GM12878 (cell line): ENCODE data around the gene POFUT2. TPM values are rescaled to one million over a fixed set of nuclear protein-coding genes. Genes with fewer than 3 reads are reported as not detected.

Experiments
- ATAC-seq: fragments of 200-7000 bp; cut with Tn5 transposase; 3 replicates; pipeline ENCODE4 v1.9.1; 2020; ENCODE audit warnings: mild to moderate bottlenecking, moderate library complexity
- BruUV-seq: library from RNA; stranded (reverse); fragments of 400-500 nt; replicated peaks from 2 replicates; lab custom pipeline; 2021; lab: Mats Ljungman, UMichigan
- CTCF ChIA-PET: fragments of 300-600 bp; sonication (Branson Sonifier 250); formaldehyde crosslinking; extraction: SDS; loops from one replicate; lab custom pipeline; 2021; ENCODE audit warnings: inconsistent platforms; lab: Yijun Ruan, JAX
- POLR2A ChIA-PET: fragments of 350-600 bp; formaldehyde crosslinking; extraction: SDS; loops from one replicate; lab custom pipeline; 2021; ENCODE audit warnings: inconsistent platforms; lab: Charles Lee
- RAD21 ChIA-PET: fragments of 300-600 bp; sonication (Branson Sonifier 250); formaldehyde crosslinking; loops from one replicate; lab custom pipeline; 2023; ENCODE audit warnings: antibody characterized with exemption; ENCODE audit not compliant: unreplicated experiment; lab: Charles Lee
- SMC1A ChIA-PET: fragments of 300-600 bp; sonication (Branson Sonifier 250); formaldehyde crosslinking; loops from one replicate; lab custom pipeline; 2023; ENCODE audit not compliant: unreplicated experiment, uncharacterized antibody; lab: Charles Lee
- DNase-seq: peaks from one replicate; pipeline ENCODE4 v3.0.0-alpha.2; 2011; ENCODE audit warnings: low read depth, low spot score
- FAIRE-seq: peaks from 3 replicates; lab custom pipeline; 2011; peaks lifted over from hg19 to GRCh38; lab: Jason Lieb, UNC
- H2AFZ ChIP-seq: 2 replicates; pipeline ENCODE4 v1.6.0; 2011; ENCODE audit warnings: low read depth, low read length, control low read depth; ENCODE audit not compliant: control insufficient read depth
- H3K27ac ChIP-seq: 2 replicates; pipeline ENCODE4 v1.5.1; 2011; ENCODE audit warnings: control low read depth; ENCODE audit not compliant: control insufficient read depth, insufficient read depth
- H3K27me3 ChIP-seq, 2 experiments: replicated peaks in 1 of 2; 2 replicates each; pipeline versions ENCODE4 v1.6.0 to v1.6.1; 2011; ENCODE audit warnings: low read length in 1 of 2; ENCODE audit not compliant: control insufficient read depth in 2 of 2, insufficient read depth in 2 of 2
- H3K36me3 ChIP-seq, 2 experiments: 2 replicates each; pipeline ENCODE4 v1.5.1; 2011; ENCODE audit warnings: low read length in 1 of 2; ENCODE audit not compliant: control insufficient read depth in 2 of 2, insufficient read depth in 2 of 2
- H3K4me1 ChIP-seq: 2 replicates; pipeline ENCODE4 v1.6.1; 2011; ENCODE audit warnings: mild to moderate bottlenecking, low read length, moderate library complexity, mixed read lengths; ENCODE audit not compliant: control insufficient read depth, insufficient read depth
- H3K4me2 ChIP-seq: 2 replicates; pipeline ENCODE4 v1.6.0; 2011; ENCODE audit warnings: control low read depth; ENCODE audit not compliant: control insufficient read depth, insufficient read depth
- H3K4me3 ChIP-seq: fragments of 200-600 bp; sonication (generic); 2 replicates; pipeline ENCODE4 v1.5.1; 2016
- H3K79me2 ChIP-seq: 2 replicates; pipeline ENCODE4 v1.6.0; 2011; ENCODE audit warnings: low read length; ENCODE audit not compliant: control insufficient read depth, insufficient read depth
- H3K9ac ChIP-seq: 2 replicates; pipeline ENCODE4 v1.8.0; 2011; ENCODE audit warnings: low read length, control low read depth, mixed read lengths; ENCODE audit not compliant: control insufficient read depth, insufficient read depth
- H3K9me3 ChIP-seq: replicated peaks from 3 replicates; pipeline ENCODE4 v1.5.1; 2011; ENCODE audit warnings: mild to moderate bottlenecking, low read length; ENCODE audit not compliant: control insufficient read depth, insufficient read depth
- H4K20me1 ChIP-seq: 2 replicates; pipeline ENCODE4 v1.6.0; 2011; ENCODE audit not compliant: control insufficient read depth, insufficient read depth
- BCL11A ChIP-seq: IDR thresholded peaks from 2 replicates; pipeline ENCODE4 v1.6.1; 2011; ENCODE audit warnings: low read depth, low read length
- CBFB ChIP-seq: IDR thresholded peaks from 2 replicates; pipeline ENCODE4 v1.6.1; 2016; ENCODE audit warnings: antibody characterized with exemption, low read depth
- CHD2 ChIP-seq: IDR thresholded peaks from 2 replicates; pipeline ENCODE4 v1.6.1; 2011; ENCODE audit warnings: low read depth, low read length, improper control_type of control experiment, borderline replicate concordance
- EZH2 ChIP-seq: IDR thresholded peaks from 2 replicates; pipeline ENCODE4 v1.6.1; 2012; ENCODE audit warnings: low read depth, mild to moderate bottlenecking, control low read depth, inconsistent platforms, low read length, borderline replicate concordance; ENCODE audit not compliant: control insufficient read depth
- FOXM1 ChIP-seq: IDR thresholded peaks from 2 replicates; pipeline ENCODE4 v1.6.1; 2012; ENCODE audit warnings: low read depth, mild to moderate bottlenecking, inconsistent platforms, low read length, moderate library complexity
- KAT2A ChIP-seq: conservative IDR thresholded peaks from 2 replicates; pipeline ENCODE4 v1.6.1; 2011; ENCODE audit warnings: low read depth, low read length; ENCODE audit not compliant: control insufficient read depth
- MXI1 ChIP-seq: fragments of 150-350 bp; IDR thresholded peaks from 2 replicates; pipeline ENCODE4 v1.6.1; 2011; ENCODE audit warnings: low read depth, mild to moderate bottlenecking, inconsistent platforms, low read length, improper control_type of control experiment
- NFIC ChIP-seq: IDR thresholded peaks from 2 replicates; pipeline ENCODE4 v1.6.1; 2012; ENCODE audit warnings: low read depth, mild to moderate bottlenecking, inconsistent platforms, low read length, moderate library complexity
- NR2C1 ChIP-seq: fragments of 450-650 bp; IDR thresholded peaks from 2 replicates; pipeline ENCODE4 v1.6.1; 2017; ENCODE audit warnings: antibody characterized with exemption, mild to moderate bottlenecking, moderate library complexity
- NRF1 ChIP-seq: conservative IDR thresholded peaks from 2 replicates; pipeline ENCODE4 v1.6.1; 2011; ENCODE audit warnings: mild to moderate bottlenecking, low read depth, low read length, improper control_type of control experiment
- REST ChIP-seq: IDR thresholded peaks from 2 replicates; pipeline ENCODE4 v1.6.1; 2012; ENCODE audit warnings: mild to moderate bottlenecking, low read depth, low read length
- SP1 ChIP-seq: IDR thresholded peaks from one replicate; pipeline ENCODE4 v1.6.1; 2011; ENCODE audit warnings: low read depth, low read length
- TBL1XR1 ChIP-seq: IDR thresholded peaks from 2 replicates; pipeline ENCODE4 v1.6.1; 2012; ENCODE audit warnings: low read depth, low read length, improper control_type of control experiment
- USF2 ChIP-seq: IDR thresholded peaks from 2 replicates; pipeline ENCODE4 v1.6.1; 2011; ENCODE audit warnings: low read depth, low read length, improper control_type of control experiment, borderline replicate concordance
- YY1 ChIP-seq: IDR thresholded peaks from 2 replicates; pipeline ENCODE4 v1.6.1; 2011; ENCODE audit warnings: low read depth, mild to moderate bottlenecking, low read length
- ZNF217 ChIP-seq: fragments of 450-650 bp; IDR thresholded peaks from 2 replicates; pipeline ENCODE4 v1.6.1; 2017; ENCODE audit warnings: antibody characterized with exemption, mild to moderate bottlenecking
- ZNF384 ChIP-seq: IDR thresholded peaks from 2 replicates; pipeline ENCODE4 v1.6.1; 2012; ENCODE audit warnings: low read depth, mild to moderate bottlenecking, low read length, improper control_type of control experiment, borderline replicate concordance
- ZSCAN29 ChIP-seq: fragments of 450-650 bp; IDR thresholded peaks from 2 replicates; pipeline ENCODE4 v1.6.1; 2017; ENCODE audit warnings: mild to moderate bottlenecking, moderate library complexity
- WGBS: methylation state at CpG from one replicate; pipeline ENCODE4 v1.1.6; 2016; ENCODE audit warnings: low lambda C conversion rate; ENCODE audit not compliant: insufficient replicate concordance, insufficient coverage; ENCODE audit errors: missing lambda C conversion rate; 5-methylcytosine and 5-hydroxymethylcytosine counted together
- in situ Hi-C: fragments of 300-500 bp; cut with MboI; formaldehyde crosslinking; loops from 9 replicates; pipeline ENCODE4 v1.14.3; 2018; ENCODE audit warnings: mixed read lengths
- intact Hi-C: fragments of 100-400 bp; cut with micrococcal nuclease; formaldehyde crosslinking; loops from one replicate; pipeline ENCODE4 v1.14.2; 2022; ENCODE audit not compliant: unreplicated experiment
- polyA plus RNA-seq, 11 experiments: library from polyadenylated mRNA; depleted of rRNA in 4 of 11; unstranded in 6 of 11; stranded (reverse) in 5 of 11; fragments of >200 nt; fragmentation: Nextera tagmentation in 4 of 11; fragmentation: Illumina TruSeq in 1 of 11; extraction: Ambion mirVana in 4 of 11; extraction: Trizol in 1 of 11; gene quantifications; 1 replicate in 1 of 11; 2 replicates in 10 of 11; pipeline versions ENCODE4 v1.2.1 to v1.2.3, GENCODE V29; 2011 to 2016; ENCODE audit warnings: inconsistent platforms in 2 of 11, missing spikeins in 2 of 11, low read depth in 1 of 11
- total RNA-seq, 4 experiments: library from RNA; depleted of rRNA in 3 of 4; stranded (reverse); fragments of >200 nt in 3 of 4; fragmentation: Illumina TruSeq in 1 of 4; extraction: Trizol in 1 of 4; gene quantifications; 2 replicates each; pipeline versions ENCODE4 v1.2.1 to v1.2.3, GENCODE V29; 2013 to 2021

Gene POFUT2
- total and polyA plus RNA-seq, 10 of the 15 experiments (the other 5 are each of a cell fraction or from before 2014, with no cell fraction given), result 1.2 to 15.1 (median 6.8) TPM

- ATAC-seq (no peak), DNase-seq (no peak), FAIRE-seq (no peak)
- RAD21 ChIA-PET, result interaction anchor here (0.7 to 1.7 kb wide), 9 partner anchors 17 to 179 kb away, joined by 3 to 8 read pairs (median 3); no protein-coding TSS in a partner anchor
- Histone ChIP-seq H3K9me3 (no peaks in the 10 kb centered on the region), H3K4me3 (no peak overlapping the region), H2AFZ (no peak overlapping the region), H3K27me3 (no peaks in the 10 kb centered on the region; a peak in 1 of 4 replicates), H3K36me3 (no peaks in the 10 kb centered on the region), H3K4me2 (no peak overlapping the region), H3K4me1 (0 out of 2 replicates have a peak, but pooled peaks cover 3% of the 10 kb centered on the region), H3K9ac (no peak overlapping the region), H3K27ac (no peak overlapping the region), H3K79me2 (peaks cover 2% of the 10 kb centered on the region), H4K20me1 (no peaks in the 10 kb centered on the region)
- intact Hi-C loops, result loop anchor here (1.0 to 5.0 kb wide), 3 partner anchors 140 to 530 kb away; no protein-coding TSS in a partner anchor
- BruUV-seq, result no TSS peak
- SMC1A ChIA-PET, result interaction anchor here (0.6 to 4.8 kb wide), 3 partner anchors 139 to 151 kb away, joined by 3 to 23 read pairs (median 5); no protein-coding TSS in a partner anchor
- POLR2A ChIA-PET, result no interaction called here
- CTCF ChIA-PET, result interaction anchor here (0.6 to 8.2 kb wide), 11 partner anchors 17 to 608 kb away, joined by 3 to 87 read pairs (median 6); no protein-coding TSS in a partner anchor
- 69% methylated on average over 25 of the region's 34 CpGs for WGBS
- TF ChIP-seq REST (no peak), EZH2 (no peak), TBL1XR1 (no peak), FOXM1 (no peak), CHD2 (no peak), MXI1 (no peak), YY1 (no peak), BCL11A (no peak), CBFB (no peak), NRF1 (no peak), SP1 (no peak), NFIC (no peak), KAT2A (no peak), ZSCAN29 (no peak), ZNF384 (no peak), USF2 (no peak), ZNF217 (no peak), NR2C1 (no peak)
- in situ Hi-C loops, result loop anchor here (10.0 kb wide), 1 partner anchor 523 kb away; no protein-coding TSS in a partner anchor
Measured at GRCh38 chr21:45291613-45292398, 4.1 kb upstream of the POFUT2 start.
